NT2/D1 (cell line): Measurements from ENCODE around the gene ADGB.

Experiments
- SUZ12 ChIP-seq: IDR thresholded peaks from 2 replicates; pipeline ENCODE4 v1.6.1; 2011; ENCODE audit not compliant: insufficient read length, insufficient read depth; ENCODE audit errors: extremely low read depth
- YY1 ChIP-seq: IDR thresholded peaks from 2 replicates; pipeline ENCODE4 v1.6.1; 2011; ENCODE audit not compliant: insufficient read length, insufficient read depth

DNA sequence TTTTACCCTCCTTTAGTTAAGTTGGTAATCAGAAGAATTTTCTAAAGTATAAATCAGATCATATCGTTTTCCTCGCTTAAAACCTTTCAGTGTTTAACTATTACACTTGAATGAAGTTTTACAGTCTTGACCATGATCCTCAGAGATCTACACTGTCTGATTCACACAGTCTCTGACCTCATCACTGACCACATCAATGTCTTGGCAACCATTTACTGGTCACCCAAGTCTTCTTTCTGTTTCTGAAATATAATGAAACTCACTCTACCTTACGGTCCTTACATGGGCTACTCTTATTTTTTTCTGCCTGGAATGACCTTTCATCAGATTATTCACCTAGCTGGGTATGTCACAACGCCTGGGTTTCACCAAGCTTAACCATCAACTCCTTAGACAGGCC is 71.4 kb downstream of the ADGB start:
- no peak for TF ChIP-seq YY1
- no peak for TF ChIP-seq SUZ12
